Measurements from ENCODE around the gene JAZF1. TPM values are rescaled to one million over a fixed set of nuclear protein-coding genes. Genes with fewer than 3 reads are reported as not detected.

JAZF1 gene
- total and polyA plus RNA-seq, 2 of the 8 experiments (the other 6 are each of a cell fraction or from before 2014, with no cell fraction given), result 2.6 to 21.8 TPM

DNA sequence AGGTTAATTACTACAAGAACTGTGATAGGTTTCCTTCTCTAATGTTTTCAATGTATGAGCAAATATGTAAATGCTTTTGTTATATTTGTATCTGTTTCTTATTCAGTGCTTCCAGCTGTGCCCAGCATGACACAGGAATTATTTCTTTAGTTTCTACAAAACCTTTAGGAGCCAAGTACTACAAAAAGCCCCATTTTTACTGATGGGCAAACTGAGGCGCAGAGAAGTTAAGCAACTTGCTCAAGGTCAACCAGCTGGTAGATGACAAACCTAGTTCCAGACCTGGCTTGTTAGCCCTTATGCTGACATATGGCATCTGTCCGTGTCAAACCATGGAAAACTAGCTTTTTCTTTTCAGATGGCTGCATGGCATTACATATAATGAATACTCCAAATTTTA is 134.6 kb downstream of the JAZF1 start:
- H3K79me1 ChIP-seq (ENCODE audit: low read depth, low read length), result peaks cover 2% of the 10 kb centered on the region; the same call in 1 of the 2 replicates
- no peaks in the 10 kb centered on the region; the same call in 1 of the 2 replicates for H3K23me2 ChIP-seq (ENCODE audit: low read depth, low read length)
- H3K4me3 ChIP-seq (ENCODE audit: extremely low read depth in 1 of 4, insufficient read depth in 2 of 4, low read depth in 3 of 4, low read length in 4 of 4), result no peak overlapping the region
- H3K56ac ChIP-seq (replicated peaks; ENCODE audit: insufficient read length, low read depth, low read length), result no peak overlapping the region
- no peaks in the 10 kb centered on the region for H3K9me3 ChIP-seq (ENCODE audit: insufficient read depth in 2 of 2, low read depth in 1 of 2, low read length in 1 of 2)
- CTCF ChIA-PET (ENCODE audit: partially characterized antibody), result interaction anchor here (1.5 to 5.2 kb wide), 4 partner anchors 15 to 49 kb away, joined by 6 to 38 read pairs (median 13); no protein-coding TSS in a partner anchor
- H4K8ac ChIP-seq (ENCODE audit: extremely low read depth, insufficient read depth, low read length), result no peak overlapping the region
- no peak overlapping the region for H3K27ac ChIP-seq (ENCODE audit: low read depth, low read length)
- no peak overlapping the region for H2BK5ac ChIP-seq (ENCODE audit: low read depth, low read length)
- no peak overlapping the region for H2AK5ac ChIP-seq (ENCODE audit: low read depth, low read length)
- no peak overlapping the region for H2BK12ac ChIP-seq (ENCODE audit: low read depth, low read length)
- no peak for DNase-seq (ENCODE audit: low read depth in 1 of 2, low spot score in 2 of 2)
- H3K18ac ChIP-seq (ENCODE audit: extremely low read depth, low read length), result no peak overlapping the region
- peak; percentile 95 for TF ChIP-seq KDM1A (IDR thresholded peaks at IDR 0.05; ENCODE audit: borderline replicate concordance, low read length)
- no peak for TF ChIP-seq CBX8 (IDR thresholded peaks at IDR 0.05; ENCODE audit: borderline replicate concordance, low read depth, low read length)
- peak in 1 of 2 experiments; percentile 95; a peak in 1 of 4 replicates for TF ChIP-seq HDAC2 (IDR thresholded peaks at IDR 0.05; ENCODE audit: borderline replicate concordance in 1 of 2, low read depth in 2 of 2, low read length in 2 of 2)
- TF ChIP-seq SRF (IDR thresholded peaks at IDR 0.05; ENCODE audit: low read depth, low read length), result no peak
- peaks cover 0 to 5% (median 0%) of the 10 kb centered on the region in 4 experiments; a peak in 2 of 7 replicates for H3K4me1 ChIP-seq (replicated peaks in 1 of 4; ENCODE audit: control insufficient read depth in 3 of 4, insufficient read depth in 4 of 4, low read length in 3 of 4)
- no peak overlapping the region for H4K91ac ChIP-seq (replicated peaks; ENCODE audit: insufficient read length, low read length)
- H2BK15ac ChIP-seq (ENCODE audit: low read length), result no peak overlapping the region
- no peaks in the 10 kb centered on the region for H3K79me2 ChIP-seq (ENCODE audit: control insufficient read depth in 1 of 2, insufficient read depth in 2 of 2, low read length in 2 of 2)
- H2BK20ac ChIP-seq (ENCODE audit: low read length), result no peak overlapping the region
- no peak overlapping the region for H2BK120ac ChIP-seq (replicated peaks; ENCODE audit: low read depth, low read length)
- 86% methylated on average over 2 of the region's 2 CpGs; no CpG with 5 or more reads in 1 of the 2 experiments for WGBS, 2 experiments (ENCODE audit: extremely low coverage in 1 of 2, insufficient coverage in 1 of 2, insufficient read length in 1 of 2, insufficient replicate concordance in 2 of 2, low coverage in 1 of 2, low lambda C conversion rate in 2 of 2, missing lambda C conversion rate in 1 of 2)
- H2AFZ ChIP-seq (ENCODE audit: low read length), result no peak overlapping the region
- no peaks in the 10 kb centered on the region for H3K36me3 ChIP-seq (ENCODE audit: control insufficient read depth in 2 of 4, insufficient read depth in 4 of 4, low read length in 3 of 4)
- FAIRE-seq, result no peak
- H3K23ac ChIP-seq (ENCODE audit: insufficient read length), result no peak overlapping the region
- no peak overlapping the region for H3K4ac ChIP-seq (replicated peaks; ENCODE audit: insufficient read length, low read depth, low read length)
- no peak overlapping the region for H4K5ac ChIP-seq (ENCODE audit: insufficient read length, low read depth, low read length)
- no peaks in the 10 kb centered on the region for H3K27me3 ChIP-seq (replicated peaks in 1 of 4; ENCODE audit: control insufficient read depth in 3 of 4, extremely low read depth in 1 of 4, insufficient read depth in 3 of 4, low read length in 3 of 4)
- POLR2A ChIA-PET (ENCODE audit: partially characterized antibody), result no interaction called here
- no peak overlapping the region for H3K14ac ChIP-seq (ENCODE audit: insufficient read length)
- no peaks in the 10 kb centered on the region for H4K20me1 ChIP-seq (replicated peaks in 1 of 2; ENCODE audit: control insufficient read depth in 1 of 2, insufficient read depth in 2 of 2, low read length in 2 of 2)
- H3K4me2 ChIP-seq (ENCODE audit: insufficient read depth in 1 of 2, low read depth in 2 of 2, low read length in 2 of 2), result no peak overlapping the region
- H3K9ac ChIP-seq (replicated peaks in 1 of 4; ENCODE audit: extremely low read depth in 1 of 4, low read depth in 3 of 4, low read length in 3 of 4), result no peak overlapping the region

Data from H1 (cell line).